GM12892 (cell line): ENCODE measurements around the gene GPATCH3.

ENCODE experiments used
- POLR2A ChIP-seq: IDR thresholded peaks from 2 replicates; pipeline ENCODE4 v1.6.1; 2011; ENCODE audit warnings: low read depth, low read length, control low read depth
- POLR2AphosphoS5 ChIP-seq: IDR thresholded peaks from 2 replicates; pipeline ENCODE4 v1.6.1; 2011; ENCODE audit warnings: low read depth, low read length, control low read depth
- TAF1 ChIP-seq: IDR thresholded peaks from 2 replicates; pipeline ENCODE4 v1.6.1; 2011; ENCODE audit warnings: low read depth, mild to moderate bottlenecking, control low read depth, low read length, borderline replicate concordance

DNA sequence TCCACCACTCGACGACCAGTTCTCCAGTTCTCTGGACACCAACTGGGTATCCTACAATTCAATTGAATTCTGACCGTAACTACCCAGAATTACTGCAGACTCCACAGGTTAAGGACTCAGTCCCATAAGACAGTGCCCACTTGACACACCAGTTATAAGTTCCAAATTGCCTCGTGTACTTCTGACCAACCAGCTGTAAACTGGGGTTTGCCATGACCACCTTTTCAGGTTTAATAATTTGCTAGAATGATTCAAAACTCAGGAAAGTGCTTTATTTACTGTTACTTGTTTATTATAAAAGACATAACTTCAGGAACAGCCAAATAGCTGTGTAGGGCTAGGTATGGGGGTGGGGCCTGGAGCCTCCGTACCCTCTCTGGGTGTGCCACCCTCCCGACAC is 36.6 kb upstream of the GPATCH3 start:
- TF ChIP-seq TAF1 (no peak), POLR2AphosphoS5 (no peak), POLR2A (no peak)
